Thyroid gland (tissue), 4 donors: Measurements from ENCODE around the gene SLC44A4. TPM values are rescaled to one million over a fixed set of nuclear protein-coding genes. Genes with fewer than 3 reads are reported as not detected.
"Not testable (repeated sequence)": the region's sequence is repeated elsewhere in the genome, so short reads cannot be mapped to it uniquely, and the experiment has no call there.

Source experiments
- DNase-seq, 2 donors: peaks; one replicate each; pipeline ENCODE4 v3.0.0-alpha.2; 2019
- H3K27ac ChIP-seq, 3 donors: fragments of 200-600 bp; sonication (generic); 1 replicate in 2 of 3; 2 replicates in 1 of 3; pipeline ENCODE4 v1.5.1; 2016 to 2019; ENCODE audit warnings: mild to moderate bottlenecking in 1 of 3, moderate library complexity in 1 of 3
- H3K27me3 ChIP-seq: fragments of 200-600 bp; sonication (generic); one replicate; pipeline ENCODE4 v1.5.1; 2019
- H3K36me3 ChIP-seq, 2 donors: fragments of 200-600 bp; sonication (generic); one replicate each; pipeline ENCODE4 v1.5.1; 2016 to 2019
- H3K4me1 ChIP-seq, 2 donors: fragments of 200-600 bp; sonication (generic); one replicate each; pipeline ENCODE4 v1.5.1; 2017 to 2019
- H3K4me3 ChIP-seq, 3 donors: fragments of 200-600 bp; sonication (generic); replicated peaks in 1 of 3; 1 replicate in 2 of 3; 2 replicates in 1 of 3; pipeline ENCODE4 v1.5.1; 2016; ENCODE audit warnings: mild to moderate bottlenecking in 1 of 3
- H3K9me3 ChIP-seq: fragments of 200-600 bp; sonication (generic); one replicate; pipeline ENCODE4 v1.5.1; 2017
- CTCF ChIP-seq, 6 experiments: fragments of 200-600 bp in 3 of 6; fragments of 450-650 bp in 3 of 6; sonication (generic) in 3 of 6; IDR thresholded peaks; one replicate each; pipeline ENCODE4 v1.5.1; 2016 to 2019; ENCODE audit warnings: antibody characterized with exemption in 6 of 6, mild to moderate bottlenecking in 2 of 6, inconsistent platforms in 1 of 6, moderate library complexity in 1 of 6
- POLR2A ChIP-seq, 2 donors: fragments of 450-650 bp; IDR thresholded peaks; one replicate each; pipeline ENCODE4 v1.6.1; 2017; ENCODE audit warnings: antibody characterized with exemption in 2 of 2, mild to moderate bottlenecking in 2 of 2, moderate library complexity in 1 of 2
- WGBS, 2 donors: methylation state at CpG; one replicate each; pipeline ENCODE4 v1.1.5; 2017; 5-methylcytosine and 5-hydroxymethylcytosine counted together
- intact Hi-C: fragments of 100-400 bp; cut with DNase I; formaldehyde crosslinking; loops from one replicate; pipeline ENCODE4 v1.15.1; 2023
- total RNA-seq, 4 donors: library from RNA; depleted of rRNA; stranded (reverse); fragments of >200 nt; gene quantifications; one replicate each; pipeline ENCODE4 v1.2.3, GENCODE V29; 2016

Gene SLC44A4
- total RNA-seq, 4 donors from 2014 or later, result 1.6 to 16.2 (median 7.7) TPM

DNA sequence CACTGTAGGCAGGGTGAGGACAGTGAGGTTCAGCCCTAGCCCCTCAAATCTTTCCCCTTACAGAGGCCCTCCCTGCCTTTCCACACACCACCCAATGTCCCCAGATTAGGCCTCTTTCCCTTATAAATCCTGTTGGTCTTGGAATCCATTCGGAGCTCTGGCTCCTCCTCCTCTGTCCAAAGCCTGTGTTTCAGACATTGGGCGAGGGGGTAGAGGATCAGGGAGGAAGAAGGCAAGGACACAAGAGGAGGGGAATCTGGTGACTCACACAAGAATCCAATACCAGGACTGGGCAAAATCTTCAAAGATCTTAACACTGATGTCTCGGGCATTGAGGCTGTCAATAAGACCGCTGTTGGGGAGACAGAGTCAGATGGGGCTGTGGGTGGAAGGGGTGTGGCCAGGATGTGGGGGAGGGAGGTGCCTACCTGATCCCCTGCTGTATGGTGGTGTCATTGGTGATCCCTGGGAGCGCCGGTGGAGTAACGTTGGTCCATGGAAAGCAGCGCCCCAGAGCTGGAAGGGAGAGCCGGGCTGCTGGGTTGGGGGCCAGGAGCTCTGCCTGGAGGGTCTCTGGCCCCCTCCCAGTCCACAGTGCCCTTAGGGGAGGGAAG, 7.6 kb downstream of the SLC44A4 start:
- DNase-seq, result no peak
- Histone ChIP-seq H3K4me3 (no peak overlapping the region), H3K4me1 (peaks cover 0 to 20% of the 10 kb centered on the region in 2 donors), H3K27me3 (no peaks in the 10 kb centered on the region), H3K27ac (no peak overlapping the region), H3K9me3 (no peaks in the 10 kb centered on the region), H3K36me3 (no peaks in the 10 kb centered on the region)
- intact Hi-C loops, result no loop called here
- TF ChIP-seq POLR2A (IDR thresholded peaks at IDR 0.05), result no peak
- WGBS, 2 donors, result 63 to 70% methylated on average over 8 to 9 of the region's 9 CpGs

GRCh38 chr6:31870385-31870921, 8.3 kb downstream of the SLC44A4 start:
- Histone ChIP-seq H3K36me3 (no peaks in the 10 kb centered on the region), H3K9me3 (no peaks in the 10 kb centered on the region), H3K27ac (peak overlapping the region in 1 of 3 donors; percentile 12), H3K4me1 (peaks cover 0 to 20% of the 10 kb centered on the region in 2 donors), H3K4me3 (no peak overlapping the region), H3K27me3 (no peaks in the 10 kb centered on the region)
- peak; percentile 74 to 76 for DNase-seq
- no peak for TF ChIP-seq POLR2A (IDR thresholded peaks at IDR 0.05)
- no peak for TF ChIP-seq CTCF (IDR thresholded peaks at IDR 0.05)
- WGBS, 2 donors, result 49 to 51% methylated on average over 8 to 13 of the region's 16 CpGs
- intact Hi-C loops, result no loop called here

DNA sequence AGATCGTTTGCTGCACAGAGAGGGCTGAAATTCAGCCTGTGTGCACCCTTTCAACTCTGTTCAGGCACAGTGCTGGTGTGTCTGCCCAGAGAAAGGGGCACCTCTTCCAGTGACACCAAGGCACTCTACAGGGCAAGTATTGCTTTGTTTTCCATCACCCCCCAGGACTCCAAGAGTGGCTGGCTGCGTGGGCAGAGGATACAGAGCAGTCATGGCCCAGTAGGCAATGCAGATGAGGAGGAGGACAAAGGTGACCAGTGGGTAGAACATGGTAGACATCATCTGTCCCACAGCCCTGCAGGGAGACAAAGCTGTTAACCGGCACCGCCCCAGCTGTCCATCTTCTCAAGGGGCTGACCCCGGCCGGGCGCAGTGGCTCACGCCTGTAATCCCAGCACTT, 9.5 kb downstream of the SLC44A4 start:
- Histone ChIP-seq H3K4me3 (no peak overlapping the region), H3K27me3 (no peaks in the 10 kb centered on the region), H3K36me3 (no peaks in the 10 kb centered on the region), H3K9me3 (no peaks in the 10 kb centered on the region), H3K4me1 (peaks cover 0 to 22% of the 10 kb centered on the region in 2 donors), H3K27ac (no peak overlapping the region)
- no peak for DNase-seq
- 80 to 81% methylated on average over 5 to 7 of the region's 8 CpGs for WGBS, 2 donors
- TF ChIP-seq CTCF (IDR thresholded peaks at IDR 0.05) (no peak), POLR2A (IDR thresholded peaks at IDR 0.05) (no peak)
- intact Hi-C loops, result no loop called here

DNA sequence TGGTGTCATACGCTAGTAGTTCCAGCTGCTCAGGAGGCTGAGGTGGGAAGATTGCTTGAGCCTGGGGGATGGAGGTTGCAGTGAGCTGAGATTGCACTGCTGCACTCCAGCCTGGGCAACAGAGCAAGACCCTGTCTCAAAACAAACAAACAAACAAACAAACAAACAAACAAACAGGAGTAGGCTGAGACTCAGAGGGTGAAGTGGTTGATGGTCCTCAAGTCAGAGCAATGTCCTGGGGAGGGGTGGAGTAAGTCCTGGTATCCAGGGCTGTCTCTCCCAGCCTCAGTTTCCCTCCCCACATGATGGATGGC, 10.2 kb downstream of the SLC44A4 start:
- intact Hi-C loops, H3K36me3 ChIP-seq: not testable (repeated sequence)
- 88 to 94% methylated on average over 1 of the region's 1 CpG for WGBS, 2 donors

DNA sequence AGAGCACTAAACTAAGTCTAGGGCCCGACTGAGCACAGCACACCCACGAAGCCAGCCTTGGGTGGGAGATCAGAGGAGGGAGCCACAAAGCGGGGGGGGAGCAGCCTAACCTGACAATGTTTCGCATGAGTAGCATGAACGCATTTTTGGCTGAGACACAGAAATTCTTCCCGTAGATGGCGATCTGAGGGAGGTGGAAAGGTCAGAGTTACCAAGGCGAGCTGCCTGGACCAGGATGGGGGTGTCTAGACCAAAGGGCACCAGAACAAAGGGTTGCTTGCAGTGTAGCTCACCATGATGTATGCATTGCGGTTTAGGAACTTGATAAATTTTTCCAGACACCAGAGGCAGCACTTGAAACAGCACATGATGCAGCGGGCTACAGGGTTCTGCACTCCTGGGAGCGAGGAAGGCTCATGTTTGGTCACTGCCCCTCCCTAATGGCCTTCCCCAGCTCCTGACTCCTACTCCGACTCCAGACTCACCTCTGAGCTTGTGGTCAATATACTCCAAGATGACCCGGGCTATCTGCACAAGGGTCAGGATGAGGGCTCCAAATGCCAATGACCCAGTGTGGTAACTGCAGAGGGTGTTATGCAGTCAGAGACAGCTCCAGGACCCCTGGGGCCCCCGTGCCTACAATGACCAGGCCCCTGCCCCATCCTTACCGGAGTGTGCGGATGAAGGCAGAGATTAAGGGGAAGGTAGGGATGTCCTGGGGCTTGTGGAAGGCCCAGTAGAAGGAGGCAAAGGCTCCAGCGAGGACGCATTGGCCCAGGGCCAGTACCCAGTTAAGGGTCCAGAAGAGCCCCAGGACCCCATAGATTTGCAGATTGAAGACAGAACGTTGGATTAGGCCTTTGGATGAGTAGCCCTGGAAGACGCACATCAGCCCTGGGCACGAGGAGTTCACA, 13.3 kb downstream of the SLC44A4 start:
- intact Hi-C loops, result no loop called here
- peak overlapping the region in 1 of 3 donors; percentile 10 for H3K27ac ChIP-seq
- TF ChIP-seq POLR2A (IDR thresholded peaks at IDR 0.05) (no peak), CTCF (IDR thresholded peaks at IDR 0.05) (no peak)
- no peak overlapping the region for H3K4me3 ChIP-seq
- 71 to 79% methylated on average over 20 to 21 of the region's 21 CpGs for WGBS, 2 donors
- no peaks in the 10 kb centered on the region for H3K36me3 ChIP-seq
- H3K4me1 ChIP-seq, result peaks cover 17 to 23% of the 10 kb centered on the region in 2 donors
- no peaks in the 10 kb centered on the region for H3K9me3 ChIP-seq
- DNase-seq, result peak in 1 of 2 donors; percentile 31
- no peaks in the 10 kb centered on the region for H3K27me3 ChIP-seq

More for the DNA sequence above, 10.2 kb downstream of the SLC44A4 start:
- not testable (repeated sequence) for H3K27ac ChIP-seq, H3K27me3 ChIP-seq, DNase-seq, H3K9me3 ChIP-seq, H3K4me3 ChIP-seq
- H3K4me1 ChIP-seq, result peaks cover 4 to 22% of the 10 kb centered on the region in 2 donors
